Osteoblast (primary cell): Measurements from ENCODE around the gene NAA60. TPM values are rescaled to one million over a fixed set of nuclear protein-coding genes. Genes with fewer than 3 reads are reported as not detected.

Source experiments
- DNase-seq: peaks from one replicate; pipeline ENCODE4 v3.0.0; 2011; ENCODE audit warnings: low spot score, mixed read lengths; ENCODE audit not compliant: insufficient read length; ENCODE audit errors: missing footprints
- H2AFZ ChIP-seq: 2 replicates; pipeline ENCODE4 v1.6.0; 2011; ENCODE audit warnings: mild to moderate bottlenecking, low read length
- H3K27ac ChIP-seq: 2 replicates; pipeline ENCODE4 v1.5.1; 2011; ENCODE audit warnings: mild to moderate bottlenecking, low read depth, low read length, moderate library complexity
- H3K27me3 ChIP-seq: 2 replicates; pipeline ENCODE4 v1.6.0; 2012; ENCODE audit warnings: mild to moderate bottlenecking, control low read depth, inconsistent platforms, low read length, moderate library complexity; ENCODE audit not compliant: insufficient read depth
- H3K36me3 ChIP-seq: 2 replicates; pipeline ENCODE4 v1.5.1; 2011; ENCODE audit warnings: mild to moderate bottlenecking, low read length, control low read depth, moderate library complexity; ENCODE audit not compliant: insufficient read depth
- H3K4me1 ChIP-seq: 2 replicates; pipeline ENCODE4 v1.5.1; 2011; ENCODE audit warnings: mild to moderate bottlenecking, low read length, control low read depth, moderate library complexity; ENCODE audit not compliant: insufficient read depth
- H3K4me2 ChIP-seq: 2 replicates; pipeline ENCODE4 v1.6.0; 2011; ENCODE audit warnings: mild to moderate bottlenecking, low read length; ENCODE audit not compliant: insufficient read depth
- H3K4me3 ChIP-seq: fragments of 200-600 bp; sonication (generic); 3 replicates; pipeline ENCODE4 v1.5.1; 2012; ENCODE audit warnings: mild to moderate bottlenecking, low read length, inconsistent platforms; ENCODE audit not compliant: insufficient read depth
- H3K79me2 ChIP-seq: 2 replicates; pipeline ENCODE4 v1.6.0; 2012; ENCODE audit warnings: mild to moderate bottlenecking, low read length, control low read depth, inconsistent platforms; ENCODE audit not compliant: insufficient read depth
- H3K9me3 ChIP-seq: 2 replicates; pipeline ENCODE4 v1.5.1; 2011; ENCODE audit warnings: low read depth, low read length, control low read depth
- H4K20me1 ChIP-seq: 2 replicates; pipeline ENCODE4 v1.6.0; 2012; ENCODE audit warnings: mild to moderate bottlenecking, low read length, control low read depth; ENCODE audit not compliant: insufficient read depth
- total RNA-seq: library from RNA; depleted of rRNA; stranded (reverse); fragments of >200 nt; gene quantifications from 2 replicates; pipeline ENCODE4 v1.2.3, GENCODE V29; 2012
- TF ChIP-seq, protein P1 (sequence below): IDR thresholded peaks from 2 replicates; pipeline ENCODE4 v1.5.1; 2011; ENCODE audit warnings: mild to moderate bottlenecking, low read depth, low read length, moderate library complexity; ENCODE audit errors: extremely low read depth

NAA60 gene
- total RNA-seq, 1 donor = 27.5 TPM

GRCh38 chr16:3520413-3520812, 76.9 kb downstream of the NAA60 start:
- H3K4me1 ChIP-seq = no peaks in the 10 kb centered on the region
- no peaks in the 10 kb centered on the region for H3K27me3 ChIP-seq
- no peaks in the 10 kb centered on the region for H3K9me3 ChIP-seq
- no peak overlapping the region for H2AFZ ChIP-seq
- no peak overlapping the region for H3K27ac ChIP-seq
- H4K20me1 ChIP-seq = no peaks in the 10 kb centered on the region
- peaks cover 37% of the 10 kb centered on the region for H3K36me3 ChIP-seq
- no peaks in the 10 kb centered on the region for H3K79me2 ChIP-seq
- TF ChIP-seq, protein P1, sequence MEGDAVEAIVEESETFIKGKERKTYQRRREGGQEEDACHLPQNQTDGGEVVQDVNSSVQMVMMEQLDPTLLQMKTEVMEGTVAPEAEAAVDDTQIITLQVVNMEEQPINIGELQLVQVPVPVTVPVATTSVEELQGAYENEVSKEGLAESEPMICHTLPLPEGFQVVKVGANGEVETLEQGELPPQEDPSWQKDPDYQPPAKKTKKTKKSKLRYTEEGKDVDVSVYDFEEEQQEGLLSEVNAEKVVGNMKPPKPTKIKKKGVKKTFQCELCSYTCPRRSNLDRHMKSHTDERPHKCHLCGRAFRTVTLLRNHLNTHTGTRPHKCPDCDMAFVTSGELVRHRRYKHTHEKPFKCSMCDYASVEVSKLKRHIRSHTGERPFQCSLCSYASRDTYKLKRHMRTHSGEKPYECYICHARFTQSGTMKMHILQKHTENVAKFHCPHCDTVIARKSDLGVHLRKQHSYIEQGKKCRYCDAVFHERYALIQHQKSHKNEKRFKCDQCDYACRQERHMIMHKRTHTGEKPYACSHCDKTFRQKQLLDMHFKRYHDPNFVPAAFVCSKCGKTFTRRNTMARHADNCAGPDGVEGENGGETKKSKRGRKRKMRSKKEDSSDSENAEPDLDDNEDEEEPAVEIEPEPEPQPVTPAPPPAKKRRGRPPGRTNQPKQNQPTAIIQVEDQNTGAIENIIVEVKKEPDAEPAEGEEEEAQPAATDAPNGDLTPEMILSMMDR = no peak
- H3K4me2 ChIP-seq = no peak overlapping the region
- no peak overlapping the region for H3K4me3 ChIP-seq
- no peak for DNase-seq

- no peaks in the 10 kb centered on the region for H4K20me1 ChIP-seq
- no peak overlapping the region for H3K27ac ChIP-seq
- no peak overlapping the region for H2AFZ ChIP-seq
- no peaks in the 10 kb centered on the region for H3K27me3 ChIP-seq
- no peaks in the 10 kb centered on the region for H3K4me1 ChIP-seq
- no peak overlapping the region for H3K4me3 ChIP-seq
- TF ChIP-seq, protein P1 = no peak
- DNase-seq = no peak
- H3K79me2 ChIP-seq = no peaks in the 10 kb centered on the region
- H3K9me3 ChIP-seq = no peaks in the 10 kb centered on the region
- peaks cover 35% of the 10 kb centered on the region for H3K36me3 ChIP-seq
- no peak overlapping the region for H3K4me2 ChIP-seq
Measured at GRCh38 chr16:3520841-3521240, 77.4 kb downstream of the NAA60 start.

DNA sequence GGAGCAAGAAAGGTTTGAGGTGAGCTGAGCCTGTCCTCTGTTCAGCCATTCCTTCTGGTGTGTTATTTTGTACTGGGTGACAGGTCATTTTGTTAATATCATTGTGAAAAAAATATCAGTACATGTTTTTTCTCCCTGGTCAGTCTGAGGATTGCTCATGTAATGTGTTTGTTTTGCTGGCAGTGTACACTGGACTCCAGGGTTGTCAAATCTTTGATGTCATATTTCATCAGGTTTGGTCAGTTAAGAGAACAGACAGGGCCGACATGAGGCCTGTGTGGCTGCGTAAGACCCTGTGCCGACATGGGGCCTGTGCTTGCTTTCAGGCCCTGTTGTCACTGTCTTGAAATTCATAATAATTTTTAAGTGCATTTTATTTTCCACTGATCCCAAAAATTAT, 79.8 kb downstream of the NAA60 start:
- Histone ChIP-seq H3K27me3 (no peaks in the 10 kb centered on the region), H3K4me2 (no peak overlapping the region), H3K27ac (no peak overlapping the region), H3K36me3 (peaks cover 27% of the 10 kb centered on the region), H2AFZ (no peak overlapping the region), H3K4me3 (no peak overlapping the region), H3K79me2 (no peaks in the 10 kb centered on the region), H4K20me1 (peaks cover 4% of the 10 kb centered on the region), H3K4me1 (no peaks in the 10 kb centered on the region), H3K9me3 (no peaks in the 10 kb centered on the region)
- TF ChIP-seq, protein P1 = no peak
- DNase-seq = no peak

DNA sequence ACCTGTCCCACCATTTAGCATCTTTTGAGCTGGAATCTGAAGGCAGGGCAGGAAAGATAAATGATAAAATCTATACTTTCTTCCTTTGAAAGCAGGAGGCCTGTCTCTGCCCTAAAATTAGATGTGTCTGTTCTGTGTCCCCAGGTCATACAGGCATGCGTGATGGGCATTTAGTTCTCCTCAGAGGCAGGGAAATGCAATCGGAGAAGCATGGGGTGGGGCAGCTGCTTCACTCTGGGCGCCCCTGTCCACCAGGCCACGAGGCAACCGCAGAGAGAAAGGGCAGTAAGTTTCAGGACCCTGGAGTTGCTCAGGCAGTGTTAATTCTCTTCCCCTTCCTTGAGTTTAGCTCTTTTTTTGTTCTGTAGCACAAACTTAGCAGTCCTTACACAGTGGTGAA, 82.5 kb downstream of the NAA60 start:
- H4K20me1 ChIP-seq = peaks cover 4% of the 10 kb centered on the region
- no peaks in the 10 kb centered on the region for H3K9me3 ChIP-seq
- TF ChIP-seq, protein P1 = no peak
- H3K36me3 ChIP-seq = peaks cover 40% of the 10 kb centered on the region
- H3K4me3 ChIP-seq = no peak overlapping the region
- H3K4me2 ChIP-seq = no peak overlapping the region
- no peak overlapping the region for H2AFZ ChIP-seq
- H3K27ac ChIP-seq = no peak overlapping the region
- no peaks in the 10 kb centered on the region for H3K79me2 ChIP-seq
- DNase-seq = no peak
- H3K27me3 ChIP-seq = no peaks in the 10 kb centered on the region
- no peaks in the 10 kb centered on the region for H3K4me1 ChIP-seq
